Measurements from ENCODE around the gene TMCC2. TPM values are rescaled to one million over a fixed set of nuclear protein-coding genes. Genes with fewer than 3 reads are reported as not detected.

TMCC2 gene
- polyA plus RNA-seq, 3 donors, result 0.16 to 0.27 TPM; not detected in 1

- 87% methylated on average over 4 of the region's 7 CpGs for WGBS (ENCODE audit: insufficient coverage)
- Histone ChIP-seq H2AFZ (ENCODE audit: insufficient read depth, low read depth, low read length, poor library complexity, severe bottlenecking) (no peak overlapping the region), H3K27me3 (ENCODE audit: control insufficient read depth in 2 of 2, insufficient read depth in 2 of 2, low read length in 2 of 2) (no peaks in the 10 kb centered on the region), H3K79me2 (ENCODE audit: insufficient read depth, low read length) (no peaks in the 10 kb centered on the region), H3K36me3 (replicated peaks in 1 of 2; ENCODE audit: control insufficient read depth in 1 of 2, insufficient read depth in 2 of 2, low read length in 2 of 2) (no peaks in the 10 kb centered on the region), H4K20me1 (ENCODE audit: insufficient read depth, low read length) (no peaks in the 10 kb centered on the region), H3K4me1 (ENCODE audit: control insufficient read depth in 1 of 2, insufficient read depth in 2 of 2, low read length in 2 of 2) (no peaks in the 10 kb centered on the region), H3K4me3 (replicated peaks in 1 of 3; ENCODE audit: low read depth in 2 of 3, low read length in 3 of 3) (no peak overlapping the region), H3K27ac (ENCODE audit: low read depth in 1 of 2, low read length in 2 of 2) (no peak overlapping the region), H3K9ac (ENCODE audit: insufficient read depth, low read length, poor library complexity, severe bottlenecking) (no peak overlapping the region), H3K9me3 (replicated peaks in 1 of 2; ENCODE audit: control insufficient read depth in 1 of 2, insufficient read depth in 1 of 2, low read length in 2 of 2) (no peaks in the 10 kb centered on the region), H3K4me2 (replicated peaks; ENCODE audit: extremely low read depth, low read length, poor library complexity, severe bottlenecking) (no peak overlapping the region)
- DNase-seq, result no peak
- intact Hi-C loops (cut with micrococcal nuclease), result loop anchor here in 1 of 2 donors (10.0 kb wide), 1 partner anchor 50 kb away; no protein-coding TSS in a partner anchor
- Mint-ChIP-seq H3K36me3 (no peaks in the 10 kb centered on the region), H3K4me3 (no peak overlapping the region), H3K27me3 (ENCODE audit: low read depth in 3 of 3) (peaks cover 0 to 6% (median 0%) of the 10 kb centered on the region in 3 donors), H3K4me1 (no peaks in the 10 kb centered on the region), H3K27ac (no peak overlapping the region), H3K9me3 (no peaks in the 10 kb centered on the region)
- TF ChIP-seq, protein P1, sequence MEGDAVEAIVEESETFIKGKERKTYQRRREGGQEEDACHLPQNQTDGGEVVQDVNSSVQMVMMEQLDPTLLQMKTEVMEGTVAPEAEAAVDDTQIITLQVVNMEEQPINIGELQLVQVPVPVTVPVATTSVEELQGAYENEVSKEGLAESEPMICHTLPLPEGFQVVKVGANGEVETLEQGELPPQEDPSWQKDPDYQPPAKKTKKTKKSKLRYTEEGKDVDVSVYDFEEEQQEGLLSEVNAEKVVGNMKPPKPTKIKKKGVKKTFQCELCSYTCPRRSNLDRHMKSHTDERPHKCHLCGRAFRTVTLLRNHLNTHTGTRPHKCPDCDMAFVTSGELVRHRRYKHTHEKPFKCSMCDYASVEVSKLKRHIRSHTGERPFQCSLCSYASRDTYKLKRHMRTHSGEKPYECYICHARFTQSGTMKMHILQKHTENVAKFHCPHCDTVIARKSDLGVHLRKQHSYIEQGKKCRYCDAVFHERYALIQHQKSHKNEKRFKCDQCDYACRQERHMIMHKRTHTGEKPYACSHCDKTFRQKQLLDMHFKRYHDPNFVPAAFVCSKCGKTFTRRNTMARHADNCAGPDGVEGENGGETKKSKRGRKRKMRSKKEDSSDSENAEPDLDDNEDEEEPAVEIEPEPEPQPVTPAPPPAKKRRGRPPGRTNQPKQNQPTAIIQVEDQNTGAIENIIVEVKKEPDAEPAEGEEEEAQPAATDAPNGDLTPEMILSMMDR (IDR thresholded peaks at IDR 0.05), result no peak
Measured at GRCh38 chr1:205245096-205245495, 17.4 kb downstream of the TMCC2 start.

DNA sequence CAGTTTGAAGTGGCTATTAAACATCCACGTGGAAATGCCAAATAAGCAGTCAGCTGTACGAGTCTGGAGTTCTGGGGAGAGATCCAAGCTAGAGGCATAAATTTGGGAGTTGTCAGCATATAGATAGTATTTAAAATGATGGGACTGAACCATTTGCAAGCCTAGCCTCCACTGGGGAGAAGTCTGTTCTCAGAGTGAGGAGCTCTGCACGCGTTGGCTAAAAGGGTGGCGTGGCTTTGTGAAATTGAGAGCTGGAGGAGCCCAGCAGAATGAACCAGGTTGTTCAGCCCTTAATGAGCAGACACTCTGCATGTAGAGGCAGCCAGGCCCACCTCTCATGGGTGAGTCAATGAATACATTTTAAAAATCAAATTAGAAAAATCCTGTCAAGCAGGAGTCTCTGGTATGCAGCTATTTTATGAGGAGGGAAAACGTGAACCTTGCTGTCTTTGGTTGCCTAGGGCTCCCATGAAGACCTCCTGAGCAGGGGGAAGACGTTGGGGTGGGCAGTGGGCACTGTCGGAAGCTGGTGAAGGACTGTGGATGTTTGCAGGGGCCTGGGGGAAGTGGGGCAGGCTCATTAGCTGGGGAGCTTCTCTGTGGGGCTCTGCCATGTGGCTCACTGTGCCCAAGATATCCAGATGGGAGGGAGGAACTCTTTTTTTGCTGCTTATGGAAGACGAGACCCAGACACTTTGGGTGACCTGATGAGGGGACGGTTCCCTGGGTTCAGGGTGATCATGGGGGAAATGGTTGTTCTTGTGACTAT is 18.8 kb downstream of the TMCC2 start:
- Histone ChIP-seq H4K20me1 (ENCODE audit: insufficient read depth, low read length) (no peaks in the 10 kb centered on the region), H3K79me2 (ENCODE audit: insufficient read depth, low read length) (no peaks in the 10 kb centered on the region), H3K9ac (ENCODE audit: insufficient read depth, low read length, poor library complexity, severe bottlenecking) (no peak overlapping the region), H3K4me1 (ENCODE audit: control insufficient read depth in 1 of 2, insufficient read depth in 2 of 2, low read length in 2 of 2) (no peaks in the 10 kb centered on the region), H3K36me3 (replicated peaks in 1 of 2; ENCODE audit: control insufficient read depth in 1 of 2, insufficient read depth in 2 of 2, low read length in 2 of 2) (no peaks in the 10 kb centered on the region), H3K27me3 (ENCODE audit: control insufficient read depth in 2 of 2, insufficient read depth in 2 of 2, low read length in 2 of 2) (no peaks in the 10 kb centered on the region), H3K27ac (ENCODE audit: low read depth in 1 of 2, low read length in 2 of 2) (no peak overlapping the region), H3K4me2 (replicated peaks; ENCODE audit: extremely low read depth, low read length, poor library complexity, severe bottlenecking) (no peak overlapping the region), H3K4me3 (replicated peaks in 1 of 3; ENCODE audit: low read depth in 2 of 3, low read length in 3 of 3) (no peak overlapping the region), H3K9me3 (replicated peaks in 1 of 2; ENCODE audit: control insufficient read depth in 1 of 2, insufficient read depth in 1 of 2, low read length in 2 of 2) (no peaks in the 10 kb centered on the region), H2AFZ (ENCODE audit: insufficient read depth, low read depth, low read length, poor library complexity, severe bottlenecking) (no peak overlapping the region)
- WGBS (ENCODE audit: insufficient coverage), result 83% methylated on average over 7 of the region's 10 CpGs
- H3K9me3 Mint-ChIP-seq, result no peaks in the 10 kb centered on the region
- no peak overlapping the region for H3K27ac Mint-ChIP-seq
- no peak for DNase-seq
- H3K4me1 Mint-ChIP-seq, result no peaks in the 10 kb centered on the region
- no peaks in the 10 kb centered on the region for H3K36me3 Mint-ChIP-seq
- TF ChIP-seq, protein P1 (IDR thresholded peaks at IDR 0.05), result no peak
- no peak overlapping the region for H3K4me3 Mint-ChIP-seq
- intact Hi-C loops (cut with micrococcal nuclease), result loop anchor here in 1 of 2 donors (10.0 kb wide), 1 partner anchor 52 kb away; no protein-coding TSS in a partner anchor
- peaks cover 0 to 9% (median 2%) of the 10 kb centered on the region in 3 donors for H3K27me3 Mint-ChIP-seq (ENCODE audit: low read depth in 3 of 3)
